ENCODE results near the gene MATN1.

MATN1 gene

GRCh38 chr1:30704765-30705509, 18.4 kb downstream of the MATN1 start:
- Histone ChIP-seq H3K9me3 (ENCODE audit: control insufficient read depth, low read length) (no peaks in the 10 kb centered on the region), H3K4me2 (ENCODE audit: low read length) (no peak overlapping the region), H3K27me3 (ENCODE audit: control insufficient read depth, insufficient read depth, low read length) (no peaks in the 10 kb centered on the region), H2AFZ (no peak overlapping the region), H3K36me3 (ENCODE audit: control insufficient read depth, insufficient read depth, low read length) (no peaks in the 10 kb centered on the region), H3K4me1 (no peaks in the 10 kb centered on the region), H3K4me3 (ENCODE audit: low read depth, low read length) (no peak overlapping the region), H3K9ac (no peak overlapping the region), H3K79me2 (no peaks in the 10 kb centered on the region), H3K27ac (no peak overlapping the region)
- no peak for TF ChIP-seq CTCF (IDR thresholded peaks at IDR 0.05)

GRCh38 chr1:30704271-30704670, 19.1 kb downstream of the MATN1 start:
- Histone ChIP-seq H3K4me1 (no peaks in the 10 kb centered on the region), H3K4me3 (ENCODE audit: low read depth, low read length) (no peak overlapping the region)

GRCh38 chr1:30702823-30703222, 20.6 kb downstream of the MATN1 start:
- no peak overlapping the region for H3K4me3 ChIP-seq (ENCODE audit: low read depth, low read length)
- no peaks in the 10 kb centered on the region for H3K27me3 ChIP-seq (ENCODE audit: control insufficient read depth, insufficient read depth, low read length)
- no peak overlapping the region for H3K4me2 ChIP-seq (ENCODE audit: low read length)
- TF ChIP-seq CTCF (IDR thresholded peaks at IDR 0.05), result no peak
- no peak overlapping the region for H3K27ac ChIP-seq
- no peaks in the 10 kb centered on the region for H3K36me3 ChIP-seq (ENCODE audit: control insufficient read depth, insufficient read depth, low read length)
- no peaks in the 10 kb centered on the region for H3K9me3 ChIP-seq (ENCODE audit: control insufficient read depth, low read length)
- no peaks in the 10 kb centered on the region for H3K79me2 ChIP-seq
- no peak overlapping the region for H2AFZ ChIP-seq
- H3K9ac ChIP-seq, result no peak overlapping the region
- H3K4me1 ChIP-seq, result no peaks in the 10 kb centered on the region

More at GRCh38 chr1:30704271-30704670, 19.1 kb downstream of the MATN1 start:
- no peak overlapping the region for H2AFZ ChIP-seq
- H3K27me3 ChIP-seq (ENCODE audit: control insufficient read depth, insufficient read depth, low read length), result no peaks in the 10 kb centered on the region
- H3K9ac ChIP-seq, result no peak overlapping the region
- TF ChIP-seq CTCF (IDR thresholded peaks at IDR 0.05), result no peak
- H3K36me3 ChIP-seq (ENCODE audit: control insufficient read depth, insufficient read depth, low read length), result no peaks in the 10 kb centered on the region
- H3K27ac ChIP-seq, result no peak overlapping the region
- H3K79me2 ChIP-seq, result no peaks in the 10 kb centered on the region
- no peaks in the 10 kb centered on the region for H3K9me3 ChIP-seq (ENCODE audit: control insufficient read depth, low read length)
- no peak overlapping the region for H3K4me2 ChIP-seq (ENCODE audit: low read length)

GRCh38 chr1:30701258-30701633, 22.1 kb downstream of the MATN1 start:
- no peaks in the 10 kb centered on the region for H3K36me3 ChIP-seq (ENCODE audit: control insufficient read depth, insufficient read depth, low read length)
- no peaks in the 10 kb centered on the region for H3K27me3 ChIP-seq (ENCODE audit: control insufficient read depth, insufficient read depth, low read length)
- no peaks in the 10 kb centered on the region for H3K9me3 ChIP-seq (ENCODE audit: control insufficient read depth, low read length)
- no peak overlapping the region for H3K4me3 ChIP-seq (ENCODE audit: low read depth, low read length)
- no peaks in the 10 kb centered on the region for H3K79me2 ChIP-seq
- no peak overlapping the region for H3K9ac ChIP-seq
- no peaks in the 10 kb centered on the region for H3K4me1 ChIP-seq
- H3K27ac ChIP-seq, result no peak overlapping the region
- no peak overlapping the region for H2AFZ ChIP-seq
- H3K4me2 ChIP-seq (ENCODE audit: low read length), result no peak overlapping the region
- TF ChIP-seq CTCF (IDR thresholded peaks at IDR 0.05), result no peak

Measured in parathyroid adenoma (tissue), 2 donors.